Measurements from ENCODE around the gene CUL4B.
"Not testable (repeated sequence)": the region's sequence is repeated elsewhere in the genome, so short reads cannot be mapped to it uniquely, and the experiment has no call there.

Gene CUL4B

GRCh38 chrX:120517936-120518335 lies 42.8 kb downstream of the CUL4B start:
- no peak for DNase-seq

GRCh38 chrX:120514236-120514635 lies 46.5 kb downstream of the CUL4B start:
- DNase-seq = no peak

- no peak for DNase-seq
Observed at GRCh38 chrX:120512627-120513026, 48.1 kb downstream of the CUL4B start.

- no peak for DNase-seq
Observed at GRCh38 chrX:120512222-120512621, 48.5 kb downstream of the CUL4B start.

GRCh38 chrX:120504569-120504968 lies 56.2 kb downstream of the CUL4B start:
- DNase-seq = no peak

- DNase-seq = no peak
Observed at GRCh38 chrX:120499301-120500072, 61.3 kb downstream of the CUL4B start.

GRCh38 chrX:120490119-120490518 lies 70.6 kb downstream of the CUL4B start:
- DNase-seq = not testable (repeated sequence)

- no peak for DNase-seq
Observed at GRCh38 chrX:120486786-120487185, 74.0 kb downstream of the CUL4B start.

- peak; percentile 54 for DNase-seq
Observed at GRCh38 chrX:120485638-120486520, 74.9 kb downstream of the CUL4B start.

- DNase-seq = no peak
Observed at GRCh38 chrX:120485315-120485637, 75.5 kb downstream of the CUL4B start.

GRCh38 chrX:120477453-120477852 lies 83.3 kb downstream of the CUL4B start:
- no peak for DNase-seq

GRCh38 chrX:120476714-120477113 lies 84.0 kb downstream of the CUL4B start:
- no peak for DNase-seq

- not testable (repeated sequence) for DNase-seq
Observed at GRCh38 chrX:120475447-120475846, 85.3 kb downstream of the CUL4B start.
